ENCODE results near the gene MED27.

The MED27 gene

DNA sequence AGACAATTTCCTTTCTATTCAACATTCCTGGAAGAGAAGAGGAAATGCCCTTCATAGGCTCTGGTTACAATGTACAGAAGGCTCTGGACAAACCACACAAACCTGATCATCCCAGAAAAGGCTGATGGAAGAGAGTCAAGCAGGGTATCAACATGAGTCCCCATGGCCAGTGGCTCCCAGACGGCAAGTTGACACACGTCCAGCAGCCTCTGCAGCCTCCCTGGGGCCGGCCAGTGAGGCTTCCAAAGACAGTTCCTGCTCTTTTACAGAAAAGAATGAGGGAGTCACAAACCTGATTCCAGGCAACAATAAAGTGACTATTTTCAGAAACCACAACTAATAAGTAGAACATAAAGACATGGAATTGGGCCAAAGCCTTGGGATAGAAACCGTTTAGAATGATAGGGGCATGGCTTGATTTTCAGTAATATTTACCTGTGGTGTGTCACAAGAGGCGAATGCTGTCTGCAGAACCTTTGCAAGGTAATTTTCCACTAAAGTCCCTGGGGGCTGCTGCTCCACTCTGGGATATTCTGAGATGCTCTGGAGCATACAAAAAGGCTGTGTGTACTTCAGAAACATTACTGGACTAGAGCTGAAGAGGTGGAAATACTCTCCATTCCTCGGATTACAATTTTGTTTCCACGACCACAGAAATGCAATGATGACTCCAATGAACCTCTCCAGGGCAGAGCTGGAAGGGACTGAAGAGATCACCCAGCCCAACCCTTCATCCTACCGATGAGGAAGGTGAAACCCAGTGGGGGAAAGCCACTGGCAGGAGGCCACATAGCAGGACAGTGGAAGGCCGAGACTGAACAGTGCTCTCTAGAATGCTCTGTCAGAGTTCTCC lies 10.4 kb downstream of the MED27 start:
- Histone ChIP-seq H3K27ac (ENCODE audit: poor library complexity, severe bottlenecking) (peak overlapping the region; percentile 33), H3K4me1 (ENCODE audit: insufficient read depth, poor library complexity, severe bottlenecking) (peaks cover 12% of the 10 kb centered on the region), H3K9me3 (ENCODE audit: severe bottlenecking) (no peaks in the 10 kb centered on the region), H3K36me3 (ENCODE audit: low read depth) (peaks cover 9% of the 10 kb centered on the region), H3K27me3 (ENCODE audit: insufficient read depth, poor library complexity, severe bottlenecking) (no peaks in the 10 kb centered on the region), H3K4me3 (ENCODE audit: severe bottlenecking) (no peak overlapping the region)
- TF ChIP-seq, protein P1, sequence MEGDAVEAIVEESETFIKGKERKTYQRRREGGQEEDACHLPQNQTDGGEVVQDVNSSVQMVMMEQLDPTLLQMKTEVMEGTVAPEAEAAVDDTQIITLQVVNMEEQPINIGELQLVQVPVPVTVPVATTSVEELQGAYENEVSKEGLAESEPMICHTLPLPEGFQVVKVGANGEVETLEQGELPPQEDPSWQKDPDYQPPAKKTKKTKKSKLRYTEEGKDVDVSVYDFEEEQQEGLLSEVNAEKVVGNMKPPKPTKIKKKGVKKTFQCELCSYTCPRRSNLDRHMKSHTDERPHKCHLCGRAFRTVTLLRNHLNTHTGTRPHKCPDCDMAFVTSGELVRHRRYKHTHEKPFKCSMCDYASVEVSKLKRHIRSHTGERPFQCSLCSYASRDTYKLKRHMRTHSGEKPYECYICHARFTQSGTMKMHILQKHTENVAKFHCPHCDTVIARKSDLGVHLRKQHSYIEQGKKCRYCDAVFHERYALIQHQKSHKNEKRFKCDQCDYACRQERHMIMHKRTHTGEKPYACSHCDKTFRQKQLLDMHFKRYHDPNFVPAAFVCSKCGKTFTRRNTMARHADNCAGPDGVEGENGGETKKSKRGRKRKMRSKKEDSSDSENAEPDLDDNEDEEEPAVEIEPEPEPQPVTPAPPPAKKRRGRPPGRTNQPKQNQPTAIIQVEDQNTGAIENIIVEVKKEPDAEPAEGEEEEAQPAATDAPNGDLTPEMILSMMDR (IDR thresholded peaks at IDR 0.05; ENCODE audit: poor library complexity, severe bottlenecking), result no peak
- ATAC-seq (ENCODE audit: low read depth) (peak; percentile 44; the same call in 2 of the 3 replicates), DNase-seq (ENCODE audit: low spot score) (no peak)

DNA sequence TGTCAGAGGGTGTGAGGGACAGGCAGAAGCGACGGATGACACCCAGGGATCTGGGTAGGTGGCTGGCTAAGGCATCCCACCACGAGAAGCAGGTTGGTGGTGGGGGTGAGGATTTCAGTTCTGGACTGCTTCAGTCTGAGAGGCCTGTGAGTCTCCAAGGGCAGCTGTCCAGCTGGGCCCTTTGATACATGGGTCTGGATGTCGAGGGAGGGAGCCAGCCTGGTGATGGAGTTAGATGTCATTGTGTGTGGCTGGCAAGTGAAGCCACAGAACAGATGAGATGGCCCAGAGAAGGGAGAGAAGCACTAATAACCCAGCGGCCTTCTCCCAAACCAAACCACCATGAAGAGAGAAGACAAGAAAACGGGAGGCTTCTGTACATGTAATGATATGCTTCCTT lies 11.1 kb downstream of the MED27 start:
- no peaks in the 10 kb centered on the region for H3K9me3 ChIP-seq (ENCODE audit: severe bottlenecking)
- H3K36me3 ChIP-seq (ENCODE audit: low read depth), result peaks cover 5% of the 10 kb centered on the region; the same call in 1 of the 2 replicates
- ATAC-seq (ENCODE audit: low read depth) (no peak), DNase-seq (ENCODE audit: low spot score) (no peak)
- peaks cover 12% of the 10 kb centered on the region for H3K4me1 ChIP-seq (ENCODE audit: insufficient read depth, poor library complexity, severe bottlenecking)
- no peak overlapping the region for H3K4me3 ChIP-seq (ENCODE audit: severe bottlenecking)
- H3K27ac ChIP-seq (ENCODE audit: poor library complexity, severe bottlenecking), result no peak overlapping the region
- TF ChIP-seq, protein P1 (IDR thresholded peaks at IDR 0.05; ENCODE audit: poor library complexity, severe bottlenecking), result no peak
- no peaks in the 10 kb centered on the region for H3K27me3 ChIP-seq (ENCODE audit: insufficient read depth, poor library complexity, severe bottlenecking)

DNA sequence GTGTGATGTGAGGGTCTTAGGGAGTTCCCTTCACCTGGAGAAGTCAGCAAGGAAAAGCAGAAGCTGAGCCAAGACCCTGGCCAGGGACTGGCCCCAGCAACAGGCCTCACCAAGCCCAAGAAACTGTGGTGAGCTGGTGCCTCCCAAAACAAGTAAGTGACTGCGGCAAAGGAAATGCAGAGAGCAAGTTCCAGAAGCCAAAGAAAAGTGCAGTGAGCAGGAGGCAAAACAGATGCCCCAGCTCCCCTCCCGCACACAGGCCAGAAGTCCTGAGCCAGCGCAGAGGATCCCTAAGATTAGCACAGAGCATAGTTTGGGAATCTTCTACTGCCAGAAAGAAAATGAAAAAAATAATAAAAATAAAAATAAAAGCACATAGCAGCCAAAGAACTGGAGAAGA lies 13.2 kb downstream of the MED27 start:
- no peak overlapping the region for H3K27ac ChIP-seq (ENCODE audit: poor library complexity, severe bottlenecking)
- H3K4me3 ChIP-seq (ENCODE audit: severe bottlenecking), result no peak overlapping the region
- no peak for DNase-seq (ENCODE audit: low spot score)
- ATAC-seq (ENCODE audit: low read depth), result no peak
- TF ChIP-seq, protein P1 (IDR thresholded peaks at IDR 0.05; ENCODE audit: poor library complexity, severe bottlenecking), result no peak
- H3K4me1 ChIP-seq (ENCODE audit: insufficient read depth, poor library complexity, severe bottlenecking), result peaks cover 12% of the 10 kb centered on the region
- no peaks in the 10 kb centered on the region for H3K36me3 ChIP-seq (ENCODE audit: low read depth)
- no peaks in the 10 kb centered on the region for H3K27me3 ChIP-seq (ENCODE audit: insufficient read depth, poor library complexity, severe bottlenecking)
- H3K9me3 ChIP-seq (ENCODE audit: severe bottlenecking), result no peaks in the 10 kb centered on the region

DNA sequence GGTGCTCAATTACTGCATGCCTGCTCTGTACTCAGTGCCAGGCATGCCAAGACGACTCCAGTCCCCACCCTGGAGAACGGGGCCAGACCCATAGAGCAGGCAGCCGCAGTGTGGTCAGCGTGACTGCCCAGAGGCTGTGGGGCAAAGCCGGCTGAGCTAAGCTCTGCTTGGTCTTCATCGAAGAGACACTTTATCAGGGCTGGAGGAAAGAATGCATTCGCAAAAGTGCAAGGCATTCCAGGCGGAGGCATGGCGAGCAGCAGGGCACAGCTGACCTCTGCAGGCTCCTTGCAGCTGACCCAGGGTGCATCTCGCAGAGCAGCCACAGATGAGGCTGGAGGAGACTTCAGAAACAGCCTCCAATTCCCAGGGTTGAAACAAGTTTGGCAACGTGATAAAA lies 13.6 kb downstream of the MED27 start:
- ATAC-seq (ENCODE audit: low read depth) (no peak), DNase-seq (ENCODE audit: low spot score) (no peak)
- H3K27me3 ChIP-seq (ENCODE audit: insufficient read depth, poor library complexity, severe bottlenecking), result no peaks in the 10 kb centered on the region
- TF ChIP-seq, protein P1 (IDR thresholded peaks at IDR 0.05; ENCODE audit: poor library complexity, severe bottlenecking), result no peak
- H3K4me3 ChIP-seq (ENCODE audit: severe bottlenecking), result no peak overlapping the region
- H3K36me3 ChIP-seq (ENCODE audit: low read depth), result no peaks in the 10 kb centered on the region
- no peak overlapping the region for H3K27ac ChIP-seq (ENCODE audit: poor library complexity, severe bottlenecking)
- no peaks in the 10 kb centered on the region for H3K9me3 ChIP-seq (ENCODE audit: severe bottlenecking)
- peaks cover 12% of the 10 kb centered on the region for H3K4me1 ChIP-seq (ENCODE audit: insufficient read depth, poor library complexity, severe bottlenecking)

DNA sequence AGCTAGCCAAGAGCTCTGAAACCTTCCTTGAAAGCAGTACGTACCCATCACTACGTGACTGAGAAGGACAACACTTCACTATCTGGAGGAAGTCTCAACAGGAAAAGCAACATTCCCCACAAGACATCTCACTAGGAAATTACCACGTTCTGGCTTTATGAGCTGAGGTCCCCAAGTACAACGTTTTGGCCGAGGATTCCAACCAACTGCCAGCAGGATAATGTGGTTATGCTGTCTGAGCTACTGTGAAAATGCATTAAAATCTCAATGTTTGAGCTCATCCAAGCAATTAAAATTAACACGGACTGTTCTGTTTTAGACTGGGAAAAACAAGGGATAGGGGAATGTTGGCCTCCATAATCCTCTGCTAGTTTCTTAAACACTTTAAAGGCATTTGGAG lies 16.4 kb downstream of the MED27 start:
- H3K27me3 ChIP-seq (ENCODE audit: insufficient read depth, poor library complexity, severe bottlenecking), result no peaks in the 10 kb centered on the region
- H3K36me3 ChIP-seq (ENCODE audit: low read depth), result no peaks in the 10 kb centered on the region
- ATAC-seq (ENCODE audit: low read depth) (no peak), DNase-seq (ENCODE audit: low spot score) (no peak)
- TF ChIP-seq, protein P1 (IDR thresholded peaks at IDR 0.05; ENCODE audit: poor library complexity, severe bottlenecking), result no peak
- H3K4me3 ChIP-seq (ENCODE audit: severe bottlenecking), result no peak overlapping the region
- H3K27ac ChIP-seq (ENCODE audit: poor library complexity, severe bottlenecking), result no peak overlapping the region
- no peaks in the 10 kb centered on the region for H3K4me1 ChIP-seq (ENCODE audit: insufficient read depth, poor library complexity, severe bottlenecking)
- no peaks in the 10 kb centered on the region for H3K9me3 ChIP-seq (ENCODE audit: severe bottlenecking)

Measured in RWPE2 (cell line).